GM19240 (cell line): ENCODE results near the gene MRPS15.
"Not testable (repeated sequence)": the region's sequence is repeated elsewhere in the genome, so short reads cannot be mapped to it uniquely, and the experiment has no call there.

Source experiments
- DNase-seq: peaks from one replicate; pipeline ENCODE4 v3.0.0; 2011; ENCODE audit warnings: low spot score; ENCODE audit not compliant: insufficient read length

Gene MRPS15

GRCh38 chr1:36463803-36464604 lies at the start of gene MRPS15:
Gene MRPS15, minus strand, starts transcription at chr1:36464384. Its CDS starts 109 bp downstream, at chr1:36464275.
- DNase-seq = peak; percentile 87

GRCh38 chr1:36512842-36513241 lies 48.7 kb upstream of the MRPS15 start:
- no peak for DNase-seq

GRCh38 chr1:36511804-36512798 lies 47.9 kb upstream of the MRPS15 start:
- no peak for DNase-seq

- not testable (repeated sequence) for DNase-seq
Observed at GRCh38 chr1:36511220-36511619, 47.0 kb upstream of the MRPS15 start.

GRCh38 chr1:36510418-36510817 lies 46.2 kb upstream of the MRPS15 start:
- no peak for DNase-seq

GRCh38 chr1:36508257-36508656 lies 44.1 kb upstream of the MRPS15 start:
- no peak for DNase-seq

- no peak for DNase-seq
Observed at GRCh38 chr1:36506276-36506920, 42.2 kb upstream of the MRPS15 start.

- DNase-seq = no peak
Observed at GRCh38 chr1:36503733-36504132, 39.5 kb upstream of the MRPS15 start.

- no peak for DNase-seq
Observed at GRCh38 chr1:36503159-36503558, 39.0 kb upstream of the MRPS15 start.

GRCh38 chr1:36502616-36503015 lies 38.4 kb upstream of the MRPS15 start:
- DNase-seq = no peak

GRCh38 chr1:36501911-36502310 lies 37.7 kb upstream of the MRPS15 start:
- not testable (repeated sequence) for DNase-seq

GRCh38 chr1:36497207-36497606 lies 33.0 kb upstream of the MRPS15 start:
- no peak for DNase-seq

GRCh38 chr1:36494971-36495370 lies 30.8 kb upstream of the MRPS15 start:
- DNase-seq = no peak

GRCh38 chr1:36493524-36493923 lies 29.3 kb upstream of the MRPS15 start:
- no peak for DNase-seq

GRCh38 chr1:36492491-36492890 lies 28.3 kb upstream of the MRPS15 start:
- DNase-seq = no peak

GRCh38 chr1:36489258-36490051 lies 25.3 kb upstream of the MRPS15 start:
- DNase-seq = not testable (repeated sequence)

GRCh38 chr1:36487906-36488305 lies 23.7 kb upstream of the MRPS15 start:
- no peak for DNase-seq

- DNase-seq = not testable (repeated sequence)
Observed at GRCh38 chr1:36487336-36487725, 23.1 kb upstream of the MRPS15 start.

- DNase-seq = no peak
Observed at GRCh38 chr1:36486439-36487335, 22.5 kb upstream of the MRPS15 start.

GRCh38 chr1:36486093-36486438 lies 21.9 kb upstream of the MRPS15 start:
- DNase-seq = no peak
